ENCODE data around the gene DPH2. TPM values are rescaled to one million over a fixed set of nuclear protein-coding genes. Genes with fewer than 3 reads are reported as not detected.

Gene DPH2
- total RNA-seq, 1 experiment from 2014 or later = 54.5 TPM

DNA sequence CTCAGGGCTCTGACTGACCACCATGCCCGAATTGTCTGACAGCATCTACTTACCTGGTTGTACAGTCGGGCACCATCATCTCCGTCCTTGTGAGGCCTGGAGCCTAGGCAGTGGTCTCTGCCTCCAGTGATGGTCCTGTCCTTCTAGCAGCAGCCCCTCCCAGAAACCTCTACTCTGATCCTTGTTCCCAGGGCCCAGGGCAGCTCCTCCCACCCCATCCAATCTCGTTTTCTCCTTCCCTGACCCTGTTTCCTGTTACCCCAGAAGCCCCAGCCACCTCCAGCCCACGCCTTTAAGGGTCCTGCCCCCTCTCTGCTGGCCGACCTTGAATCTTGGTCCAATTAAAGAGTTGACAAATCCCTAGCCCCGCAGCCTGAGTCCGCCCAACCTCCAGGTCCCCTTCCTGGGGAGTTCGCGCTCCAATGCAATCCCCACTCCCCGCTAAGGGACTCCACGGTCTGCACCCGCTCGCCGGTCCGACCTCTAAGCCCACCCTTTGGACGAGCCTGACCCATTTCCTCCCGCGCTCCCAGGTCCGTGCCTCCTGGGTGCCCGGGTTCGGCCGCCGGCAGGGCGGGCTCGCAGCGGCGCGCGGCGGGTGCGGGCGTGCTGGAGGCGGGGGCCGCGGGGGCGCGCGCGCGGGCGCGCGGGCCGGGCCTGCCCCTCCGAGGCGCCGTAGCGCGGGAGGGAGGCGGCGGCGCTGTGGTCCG is 8.9 kb downstream of the DPH2 start, which contains the start of gene B4GALT2:
Gene B4GALT2 (plus strand): TSS at position 660 of the 710 bp plus-strand sequence. CDS start 1,951 bp downstream, outside the sequence.
- in situ Hi-C loops (cut with HindIII; ENCODE audit: low pct_unique_long_range_greater_than_20kb, low sequenced_read_pairs) = no loop called here
- no peak for DNase-seq (ENCODE audit: low read depth)

DNA sequence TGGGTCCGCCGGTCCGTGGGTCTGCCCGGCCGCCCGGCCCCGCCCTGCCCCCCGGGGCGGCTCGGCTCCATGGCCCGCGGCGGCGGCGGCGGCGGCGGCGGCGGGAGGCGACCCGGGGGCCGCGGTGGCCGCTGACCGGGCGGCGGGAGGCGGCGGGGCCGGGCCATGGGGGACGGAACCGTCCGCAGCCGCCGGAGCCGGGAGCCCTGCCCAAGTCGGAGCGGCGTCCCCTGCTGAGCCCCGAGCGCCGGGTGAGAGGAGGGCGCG is 9.4 kb downstream of the DPH2 start:
- no peak for DNase-seq (ENCODE audit: low read depth)
- in situ Hi-C loops (cut with HindIII; ENCODE audit: low pct_unique_long_range_greater_than_20kb, low sequenced_read_pairs) = no loop called here

- in situ Hi-C loops (cut with HindIII; ENCODE audit: low pct_unique_long_range_greater_than_20kb, low sequenced_read_pairs) = no loop called here
These were observed 9.9 kb downstream of the DPH2 start for GRCh38 chr1:43979528-43980254.

GRCh38 chr1:43980255-43981134 is 10.7 kb downstream of the DPH2 start:
- DNase-seq (ENCODE audit: low read depth) = no peak
- in situ Hi-C loops (cut with HindIII; ENCODE audit: low pct_unique_long_range_greater_than_20kb, low sequenced_read_pairs) = no loop called here

More at GRCh38 chr1:43979528-43980254, 9.9 kb downstream of the DPH2 start:
- DNase-seq (ENCODE audit: low read depth) = peak; percentile 30

GRCh38 chr1:43981135-43981491 is 11.3 kb downstream of the DPH2 start:
- DNase-seq (ENCODE audit: low read depth) = no peak
- in situ Hi-C loops (cut with HindIII; ENCODE audit: low pct_unique_long_range_greater_than_20kb, low sequenced_read_pairs) = no loop called here

- no peak for DNase-seq (ENCODE audit: low read depth)
- in situ Hi-C loops (cut with HindIII; ENCODE audit: low pct_unique_long_range_greater_than_20kb, low sequenced_read_pairs) = no loop called here
These were observed 11.8 kb downstream of the DPH2 start for GRCh38 chr1:43981636-43982035.

DNA sequence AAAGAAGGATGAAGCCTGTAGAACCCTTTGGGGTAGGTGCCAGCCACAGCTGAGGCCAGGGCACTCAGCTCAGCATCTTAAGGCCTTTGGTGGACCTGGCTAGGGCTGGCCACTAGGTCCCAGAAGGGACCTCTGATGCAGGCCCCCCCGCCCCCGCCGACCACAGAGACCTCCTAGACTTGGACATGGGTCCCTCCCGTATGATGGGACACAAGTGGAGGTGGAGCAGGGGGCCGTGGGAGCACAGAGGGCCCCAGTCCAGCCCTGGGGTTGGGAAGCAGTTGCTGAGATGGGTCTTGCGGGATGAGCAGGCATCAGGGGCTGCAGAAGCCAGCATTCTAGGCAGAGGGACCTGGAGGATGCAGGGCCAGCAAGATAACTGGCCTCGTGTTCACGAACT is 12.4 kb downstream of the DPH2 start:
- in situ Hi-C loops (cut with HindIII; ENCODE audit: low pct_unique_long_range_greater_than_20kb, low sequenced_read_pairs) = no loop called here
- no peak for DNase-seq (ENCODE audit: low read depth)

GRCh38 chr1:43982808-43983207 is 13.0 kb downstream of the DPH2 start:
- in situ Hi-C loops (cut with HindIII; ENCODE audit: low pct_unique_long_range_greater_than_20kb, low sequenced_read_pairs) = no loop called here
- no peak for DNase-seq (ENCODE audit: low read depth)

- DNase-seq (ENCODE audit: low read depth) = no peak
- in situ Hi-C loops (cut with HindIII; ENCODE audit: low pct_unique_long_range_greater_than_20kb, low sequenced_read_pairs) = no loop called here
These were observed 13.6 kb downstream of the DPH2 start for GRCh38 chr1:43983253-43983899.

GRCh38 chr1:43984855-43985254 is 15.0 kb downstream of the DPH2 start:
- in situ Hi-C loops (cut with HindIII; ENCODE audit: low pct_unique_long_range_greater_than_20kb, low sequenced_read_pairs) = no loop called here
- DNase-seq (ENCODE audit: low read depth) = no peak

DNA sequence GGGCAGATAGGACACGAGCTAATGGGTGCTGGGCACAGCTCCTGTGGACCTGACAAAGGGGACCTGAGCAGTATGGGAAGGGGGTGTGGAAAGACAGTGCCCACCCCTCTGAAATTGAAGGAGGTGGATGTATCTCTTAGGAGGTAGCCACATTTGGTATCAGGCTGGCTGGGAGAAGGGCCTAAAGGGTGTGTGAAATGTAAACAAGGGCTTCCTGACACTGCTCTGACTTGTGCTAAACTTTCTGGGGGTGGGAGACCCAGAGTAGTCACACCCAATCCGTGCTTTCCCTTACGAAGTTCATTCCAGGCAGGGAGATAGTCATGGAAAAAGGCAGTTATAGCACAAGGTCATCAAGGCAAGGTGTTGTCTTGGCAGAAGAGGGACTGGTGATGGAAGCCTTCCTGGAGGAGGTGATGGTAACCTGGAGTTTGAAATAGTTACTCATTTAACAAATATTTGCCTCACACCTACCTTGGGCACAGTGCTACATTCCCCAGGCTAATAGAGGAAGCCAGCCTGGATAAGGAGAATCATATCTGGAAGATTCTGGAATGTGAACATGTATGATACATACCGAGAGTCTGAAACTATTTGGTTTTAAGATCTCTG is 16.3 kb downstream of the DPH2 start:
- in situ Hi-C loops (cut with HindIII; ENCODE audit: low pct_unique_long_range_greater_than_20kb, low sequenced_read_pairs) = no loop called here
- DNase-seq (ENCODE audit: low read depth) = no peak

GRCh38 chr1:43986712-43987111 is 16.9 kb downstream of the DPH2 start:
- in situ Hi-C loops (cut with HindIII; ENCODE audit: low pct_unique_long_range_greater_than_20kb, low sequenced_read_pairs) = no loop called here
- no peak for DNase-seq (ENCODE audit: low read depth)

DNA sequence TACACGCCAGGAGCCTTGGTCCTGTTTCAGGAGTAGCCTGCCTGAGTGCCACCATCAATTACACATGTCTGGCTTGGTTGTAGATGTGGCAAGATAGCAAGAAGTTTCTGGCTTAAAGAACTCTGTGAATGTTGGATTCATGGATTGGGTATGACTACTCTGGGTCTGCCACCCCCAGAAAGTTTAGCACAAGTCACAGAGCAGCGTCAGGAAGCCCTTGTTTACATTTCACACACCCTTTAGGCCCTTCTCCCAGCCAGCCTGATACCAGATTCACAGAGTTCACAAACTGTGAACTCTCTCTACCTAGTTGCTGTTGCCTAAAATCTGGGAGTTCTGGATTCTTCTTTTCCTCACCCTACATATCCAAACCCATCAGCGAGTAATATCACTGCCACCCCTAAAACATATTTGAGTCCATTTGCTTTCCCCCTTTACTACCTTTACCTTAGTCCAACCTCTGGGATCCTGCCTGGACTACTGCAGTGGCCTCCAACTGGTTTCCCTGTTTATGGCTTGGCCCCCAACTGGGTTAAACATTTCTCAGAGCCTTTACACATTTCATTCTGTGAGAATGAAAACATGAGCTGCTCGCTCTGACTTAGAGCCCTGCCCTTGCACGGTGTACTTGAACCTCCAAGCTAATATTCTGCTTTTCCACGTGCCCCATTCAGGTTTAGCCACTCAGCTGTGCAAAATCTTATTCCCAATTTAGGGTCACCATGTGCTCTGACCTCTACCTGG is 17.5 kb downstream of the DPH2 start:
- DNase-seq (ENCODE audit: low read depth) = no peak
- in situ Hi-C loops (cut with HindIII; ENCODE audit: low pct_unique_long_range_greater_than_20kb, low sequenced_read_pairs) = no loop called here

- in situ Hi-C loops (cut with HindIII; ENCODE audit: low pct_unique_long_range_greater_than_20kb, low sequenced_read_pairs) = no loop called here
These were observed 20.7 kb downstream of the DPH2 start for GRCh38 chr1:43990271-43991199.

DNA sequence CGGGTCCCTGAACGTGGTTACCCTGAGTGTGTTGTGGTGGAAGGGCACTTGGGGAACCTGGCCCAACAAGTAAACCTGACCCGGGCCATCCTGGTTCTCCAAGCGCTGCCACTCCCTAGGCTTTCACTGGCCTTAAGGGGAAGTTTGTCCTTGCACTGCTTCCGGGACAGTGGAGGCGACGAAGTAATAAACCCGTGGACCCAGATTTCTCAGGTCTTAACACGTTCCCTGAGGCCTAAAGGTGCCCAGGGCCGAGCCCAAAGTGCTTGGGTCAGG is 21.3 kb downstream of the DPH2 start:
- in situ Hi-C loops (cut with HindIII; ENCODE audit: low pct_unique_long_range_greater_than_20kb, low sequenced_read_pairs) = no loop called here
- no peak for DNase-seq (ENCODE audit: low read depth)

More at GRCh38 chr1:43990271-43991199, 20.7 kb downstream of the DPH2 start:
- DNase-seq (ENCODE audit: low read depth) = no peak

DNA sequence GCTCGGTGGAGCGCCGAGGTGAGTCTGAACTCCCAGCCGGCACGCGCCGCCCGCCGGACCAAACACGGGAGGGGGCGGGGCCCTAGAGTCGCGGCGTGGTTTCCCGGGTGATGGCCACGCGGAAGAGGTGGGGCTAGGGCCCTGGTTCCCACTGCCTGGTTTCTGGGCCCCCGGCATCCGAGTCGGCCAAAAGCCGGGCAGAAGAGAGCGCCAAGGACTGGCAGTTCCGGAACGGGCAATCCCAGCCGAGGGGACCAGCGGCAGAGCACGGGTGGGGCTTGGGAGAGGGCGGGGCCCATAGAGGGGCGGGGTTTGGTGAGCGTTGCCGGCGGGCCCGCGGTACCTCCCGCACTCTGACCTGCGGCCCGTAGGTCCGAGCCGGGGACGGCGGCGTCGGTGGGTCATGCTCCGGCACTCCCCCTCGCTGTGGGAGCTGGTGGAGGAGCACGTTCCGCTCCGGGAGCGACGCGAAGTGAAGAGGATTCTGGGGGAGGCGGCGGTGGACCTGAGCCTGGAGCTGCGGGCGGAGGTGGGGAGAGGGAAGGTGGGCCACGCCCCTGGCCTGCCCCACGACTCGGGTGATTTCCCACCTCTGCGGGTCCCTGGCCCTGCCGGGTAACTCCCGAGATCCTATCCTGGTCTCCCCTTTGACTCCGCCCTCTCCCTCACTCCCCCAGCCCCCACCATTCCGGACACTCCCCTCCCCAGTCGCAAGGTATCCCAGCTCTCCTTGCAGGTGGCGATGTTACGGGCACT is 21.8 kb downstream of the DPH2 start, which contains the start of gene CCDC24:
Gene CCDC24 (plus strand): TSS at position 124 of the 756 bp plus-strand sequence. CDS start 280 bp downstream, at position 404.
- peak; percentile 89 for DNase-seq (ENCODE audit: low read depth)
- in situ Hi-C loops (cut with HindIII; ENCODE audit: low pct_unique_long_range_greater_than_20kb, low sequenced_read_pairs) = no loop called here

Measured in Caki2 (cell line).